SK-N-SH (cell line): ENCODE measurements around the gene CTAG1A. TPM values are rescaled to one million over a fixed set of nuclear protein-coding genes. Genes with fewer than 3 reads are reported as not detected.

Source experiments
- CTCF ChIA-PET: fragments of 300-600, 350-600 bp; formaldehyde crosslinking; extraction: SDS; loops from one replicate; lab custom pipeline; 2021; lab: Yijun Ruan, JAX
- POLR2A ChIA-PET: fragments of 350-600 bp; sonication (Branson Sonifier 250); formaldehyde crosslinking; extraction: SDS; loops from one replicate; lab custom pipeline; 2020; ENCODE audit warnings: antibody characterized with exemption, inconsistent platforms; lab: Yijun Ruan, JAX
- DNase-seq: peaks from one replicate; pipeline ENCODE4 v3.0.0; 2012
- H2AFZ ChIP-seq: fragments of 200-600 bp; sonication (generic); 2 replicates; pipeline ENCODE4 v1.8.1; 2016; ENCODE audit warnings: antibody characterized with exemption, mild to moderate bottlenecking, low read depth
- H3F3A ChIP-seq: fragments of 200-600 bp; sonication (generic); replicated peaks from 2 replicates; pipeline ENCODE3; 2016; ENCODE audit warnings: antibody characterized with exemption, mild to moderate bottlenecking; ENCODE audit not compliant: insufficient read depth
- H3K27ac ChIP-seq, 2 experiments: fragments of 200-500 bp in 1 of 2; fragments of 200-600 bp in 1 of 2; sonication (Bioruptor generic) in 1 of 2; sonication (generic), shearing (Covaris generic) in 1 of 2; 2 replicates each; pipeline versions ENCODE4 v1.5.1 to v1.6.1; 2014 to 2016; ENCODE audit warnings: low read depth in 2 of 2, inconsistent platforms in 1 of 2, low read length in 1 of 2, mild to moderate bottlenecking in 1 of 2, mixed read lengths in 1 of 2
- H3K27me3 ChIP-seq: fragments of 200-600 bp; sonication (generic), shearing (Covaris generic); 2 replicates; pipeline ENCODE4 v1.6.1; 2016; ENCODE audit warnings: mixed run types; ENCODE audit not compliant: insufficient read depth
- H3K36me3 ChIP-seq, 2 experiments: fragments of 200-500 bp in 1 of 2; fragments of 200-600 bp in 1 of 2; sonication (Bioruptor generic) in 1 of 2; sonication (generic) in 1 of 2; replicated peaks in 1 of 2; 2 replicates each; pipeline versions ENCODE3 to v1.5.1; 2014 to 2016; ENCODE audit warnings: low read length in 1 of 2, mild to moderate bottlenecking in 1 of 2; ENCODE audit not compliant: insufficient read depth in 2 of 2, control insufficient read depth in 1 of 2
- H3K4me1 ChIP-seq, 2 experiments: fragments of 200-500 bp in 1 of 2; fragments of 200-600 bp in 1 of 2; sonication (Bioruptor generic) in 1 of 2; sonication (generic), shearing (Covaris generic) in 1 of 2; 2 replicates each; pipeline versions ENCODE4 v1.5.1 to v1.6.1; 2014 to 2016; ENCODE audit warnings: low read depth in 1 of 2, low read length in 1 of 2, mixed run types in 1 of 2; ENCODE audit not compliant: insufficient read depth in 2 of 2, control insufficient read depth in 1 of 2
- H3K4me2 ChIP-seq: fragments of 200-600 bp; sonication (generic), shearing (Covaris generic); 2 replicates; pipeline ENCODE4 v1.6.1; 2017; ENCODE audit warnings: mixed run types
- H3K4me3 ChIP-seq, 2 experiments: fragments of 200-500 bp in 1 of 2; fragments of 200-600 bp in 1 of 2; sonication (Bioruptor generic) in 1 of 2; sonication (generic), shearing (Covaris generic) in 1 of 2; 2 replicates each; pipeline versions ENCODE4 v1.5.1 to v1.8.1; 2014 to 2016; ENCODE audit warnings: low read depth in 2 of 2, inconsistent platforms in 1 of 2, low read length in 1 of 2, mild to moderate bottlenecking in 1 of 2, mixed read lengths in 1 of 2, moderate library complexity in 1 of 2
- H3K79me2 ChIP-seq: fragments of 200-600 bp; sonication (generic); 2 replicates; pipeline ENCODE4 v1.8.1; 2017; ENCODE audit warnings: mild to moderate bottlenecking; ENCODE audit not compliant: insufficient read depth
- H3K9ac ChIP-seq: fragments of 200-600 bp; sonication (generic); 2 replicates; pipeline ENCODE4 v1.6.1; 2017; ENCODE audit warnings: mixed run types
- H3K9me2 ChIP-seq: fragments of 200-600 bp; sonication (generic); 2 replicates; pipeline ENCODE4 v1.6.1; 2017; ENCODE audit warnings: mixed run types
- H3K9me3 ChIP-seq: fragments of 200-600 bp; sonication (generic); 2 replicates; pipeline ENCODE4 v1.6.1; 2017; ENCODE audit warnings: mixed run types, mild to moderate bottlenecking, moderate library complexity
- H4K20me1 ChIP-seq: fragments of 200-600 bp; sonication (generic); 2 replicates; pipeline ENCODE4 v1.6.1; 2017; ENCODE audit warnings: mild to moderate bottlenecking, mixed run types; ENCODE audit not compliant: insufficient read depth
- CHD2 ChIP-seq: fragments of 150-350 bp; IDR thresholded peaks from 2 replicates; pipeline ENCODE4 v1.6.1; 2018; ENCODE audit warnings: low read length; ENCODE audit not compliant: partially characterized antibody
- CTCF ChIP-seq: fragments of 200-600 bp; sonication (generic); IDR thresholded peaks from 2 replicates; pipeline ENCODE4 v1.6.1; 2017; ENCODE audit warnings: antibody characterized with exemption, mild to moderate bottlenecking, moderate library complexity
- EP300 ChIP-seq, 2 experiments: IDR thresholded peaks; 2 replicates each; pipeline versions ENCODE4 v1.4.0 to v1.6.1; 2012; ENCODE audit warnings: borderline replicate concordance in 1 of 2, low read depth in 1 of 2, low read length in 1 of 2
- EZH2phosphoT487 ChIP-seq: fragments of 200-600 bp; sonication (generic); IDR thresholded peaks from 2 replicates; pipeline ENCODE4 v1.6.1; 2017; ENCODE audit warnings: low read depth, mixed run types, mild to moderate bottlenecking, antibody characterized with exemption, moderate library complexity, borderline replicate concordance
- FOXJ3 ChIP-seq: sonication (generic); formaldehyde crosslinking; IDR thresholded peaks from 2 replicates; pipeline ENCODE4 v1.5.1; 2020; ENCODE audit warnings: mild to moderate bottlenecking, missing genetic modification reagents
- FOXM1 ChIP-seq: IDR thresholded peaks from 2 replicates; pipeline ENCODE4 v1.4.0; 2012; ENCODE audit warnings: low read depth, mild to moderate bottlenecking
- GABPA ChIP-seq: IDR thresholded peaks from 2 replicates; pipeline ENCODE4 v1.4.0; 2012; ENCODE audit warnings: low read depth, mild to moderate bottlenecking
- GATA2 ChIP-seq: sonication (generic); formaldehyde crosslinking; IDR thresholded peaks from 2 replicates; pipeline ENCODE4 v1.5.0; 2020; ENCODE audit warnings: mild to moderate bottlenecking, missing genetic modification reagents
- JUND ChIP-seq: IDR thresholded peaks from 2 replicates; pipeline ENCODE4 v1.4.0; 2012
- MAX ChIP-seq: IDR thresholded peaks from 2 replicates; pipeline ENCODE4 v1.4.0; 2012; ENCODE audit warnings: low read depth
- MEF2A ChIP-seq: IDR thresholded peaks from 2 replicates; pipeline ENCODE4 v1.4.0; 2012; ENCODE audit warnings: low read depth, borderline replicate concordance
- NFIC ChIP-seq: IDR thresholded peaks from 2 replicates; pipeline ENCODE4 v1.4.0; 2012; ENCODE audit warnings: borderline replicate concordance
- NRF1 ChIP-seq: IDR thresholded peaks from 2 replicates; pipeline ENCODE4 v1.6.1; 2012; ENCODE audit warnings: low read depth, mild to moderate bottlenecking, low read length
- RAD21 ChIP-seq: IDR thresholded peaks from 2 replicates; pipeline ENCODE4 v1.6.1; 2012; ENCODE audit warnings: mild to moderate bottlenecking, low read length
- RFX5 ChIP-seq: IDR thresholded peaks from 2 replicates; pipeline ENCODE4 v1.6.1; 2012; ENCODE audit warnings: mild to moderate bottlenecking, improper control_type of control experiment, low read length
- RXRA ChIP-seq: IDR thresholded peaks from 2 replicates; pipeline ENCODE4 v1.4.0; 2012; ENCODE audit warnings: low read depth, mild to moderate bottlenecking, borderline replicate concordance
- SIN3A ChIP-seq: IDR thresholded peaks from 2 replicates; pipeline ENCODE4 v1.6.1; 2012; ENCODE audit warnings: low read depth, mild to moderate bottlenecking, low read length, moderate library complexity, borderline replicate concordance
- TAF1 ChIP-seq: IDR thresholded peaks from 2 replicates; pipeline ENCODE4 v1.6.1; 2012; ENCODE audit warnings: low read depth, mild to moderate bottlenecking, low read length, moderate library complexity, borderline replicate concordance
- YY1 ChIP-seq: IDR thresholded peaks from 2 replicates; pipeline ENCODE4 v1.4.0; 2012; ENCODE audit warnings: low read depth, mild to moderate bottlenecking
- ZBTB33 ChIP-seq: IDR thresholded peaks from 2 replicates; pipeline ENCODE4 v1.4.0; 2012; ENCODE audit warnings: low read depth, borderline replicate concordance
- WGBS: methylation state at CpG from one replicate; pipeline ENCODE4 v1.1.6; 2017; ENCODE audit warnings: low lambda C conversion rate; 5-methylcytosine and 5-hydroxymethylcytosine counted together
- polyA plus RNA-seq, 3 experiments: library from polyadenylated mRNA; depleted of rRNA; stranded (reverse); fragments of >200 nt; gene quantifications; 2 replicates each; pipeline ENCODE4 v1.2.3, GENCODE V29; 2012

CTAG1A gene
- polyA plus RNA-seq, 1 of the 3 experiments (the other 2 are of a cell fraction): not detected

GRCh38 chrX:154596290-154596929, 11.5 kb downstream of the CTAG1A start:
- Histone ChIP-seq H3K27me3 (peaks cover 19% of the 10 kb centered on the region; the same call in 1 of the 2 replicates), H4K20me1 (no peaks in the 10 kb centered on the region), H3K9ac (no peak overlapping the region), H2AFZ (no peak overlapping the region), H3F3A (no peaks in the 10 kb centered on the region), H3K27ac (no peak overlapping the region), H3K9me2 (no peaks in the 10 kb centered on the region), H3K9me3 (no peaks in the 10 kb centered on the region), H3K4me2 (no peak overlapping the region), H3K79me2 (no peaks in the 10 kb centered on the region), H3K4me3 (no peak overlapping the region), H3K36me3 (no peaks in the 10 kb centered on the region), H3K4me1 (no peaks in the 10 kb centered on the region)
- DNase-seq: no peak
- ChIA-PET CTCF (no interaction called here), POLR2A (no interaction called here)
- WGBS: 0% methylated on average over 3 of the region's 3 CpGs
- TF ChIP-seq RAD21: no peak
- TF ChIP-seq NRF1: no peak
- no peak for TF ChIP-seq FOXM1
- TF ChIP-seq MAX: no peak
- no peak for TF ChIP-seq JUND
- TF ChIP-seq CHD2: no peak
- no peak for TF ChIP-seq YY1
- TF ChIP-seq CTCF: no peak
- no peak for TF ChIP-seq TAF1
- no peak for TF ChIP-seq GABPA
- no peak for TF ChIP-seq MEF2A
- TF ChIP-seq FOXJ3: no peak
- no peak for TF ChIP-seq SIN3A
- TF ChIP-seq RFX5: no peak

- Histone ChIP-seq H3K9ac (no peak overlapping the region), H2AFZ (no peak overlapping the region), H3K4me3 (no peak overlapping the region), H3K4me1 (no peaks in the 10 kb centered on the region), H3K36me3 (no peaks in the 10 kb centered on the region), H3K27ac (no peak overlapping the region), H3K9me2 (no peaks in the 10 kb centered on the region), H4K20me1 (no peaks in the 10 kb centered on the region), H3F3A (no peaks in the 10 kb centered on the region), H3K9me3 (no peaks in the 10 kb centered on the region), H3K4me2 (no peak overlapping the region), H3K27me3 (peaks cover 22% of the 10 kb centered on the region; the same call in 1 of the 2 replicates), H3K79me2 (no peaks in the 10 kb centered on the region)
- TF ChIP-seq MAX (no peak), EP300 (IDR thresholded peaks at IDR 0.05; ENCODE audit: borderline replicate concordance in 1 of 2, low read depth in 1 of 2, low read length in 1 of 2) (no peak), CTCF (no peak), SIN3A (no peak), NFIC (no peak), YY1 (no peak), JUND (no peak), RXRA (no peak), ZBTB33 (no peak), EZH2phosphoT487 (no peak), GATA2 (no peak)
- no peak for DNase-seq
- ChIA-PET POLR2A (no interaction called here), CTCF (no interaction called here)
- 38% methylated on average over 11 of the region's 12 CpGs for WGBS
Measured at GRCh38 chrX:154597221-154597620, 12.3 kb downstream of the CTAG1A start.
